HG03039 (cell line): ENCODE measurements around the gene RHEBL1.

Experiments used
- ATAC-seq: cut with Tn5 transposase; IDR thresholded peaks from one replicate; pipeline ENCODE4 v1.9.1; 2021; ENCODE audit warnings: mild to moderate bottlenecking, moderate library complexity; ENCODE audit not compliant: unreplicated experiment

RHEBL1 gene

DNA sequence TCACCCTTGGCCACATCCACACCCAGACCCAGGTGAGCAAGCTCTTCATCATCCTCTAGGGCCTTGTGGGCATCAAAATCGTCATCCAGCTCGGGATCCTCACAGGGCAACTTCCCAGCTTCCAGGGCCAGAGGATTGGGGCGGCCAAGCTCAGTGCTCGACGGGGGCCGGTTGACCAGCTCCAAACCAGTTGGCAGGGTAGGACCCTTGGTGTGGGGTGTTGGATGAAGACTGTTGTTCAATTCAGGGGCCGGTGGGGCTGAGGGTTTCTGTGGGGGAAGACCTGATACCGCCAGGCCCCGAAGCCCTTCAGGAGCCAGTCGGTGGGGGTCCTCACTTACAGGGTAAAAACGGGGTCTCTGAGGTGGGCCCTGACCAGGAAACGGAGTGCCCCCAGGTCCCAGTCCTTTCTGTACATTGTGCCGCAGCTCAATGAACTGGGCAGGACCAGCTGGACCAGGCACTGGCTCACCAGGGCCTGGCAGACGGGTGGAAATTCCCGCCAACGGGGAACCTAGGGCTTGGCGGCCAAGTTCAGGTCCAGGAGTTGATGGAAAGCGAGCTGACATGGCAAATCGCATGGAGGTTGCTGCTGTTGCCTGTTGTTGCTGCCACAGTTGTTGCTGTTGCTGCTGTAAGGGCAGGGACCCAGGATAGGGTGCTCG is 31.4 kb downstream of the RHEBL1 start:
- no peak for ATAC-seq

DNA sequence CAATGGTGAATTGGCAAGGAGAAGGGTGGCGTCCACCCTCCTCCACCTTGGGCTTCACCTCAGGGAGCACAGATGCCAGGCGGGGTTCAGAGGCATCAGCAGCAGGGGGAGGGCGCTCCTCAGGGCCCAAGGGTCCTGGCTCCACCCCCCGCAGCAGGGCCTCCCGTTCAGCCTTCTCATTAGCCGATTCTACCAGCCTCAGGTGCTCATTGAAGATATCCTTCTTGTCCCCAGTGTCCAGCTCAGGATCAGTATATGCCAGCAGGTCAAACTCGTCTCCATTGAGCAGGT is 31.9 kb downstream of the RHEBL1 start:
- no peak for ATAC-seq

DNA sequence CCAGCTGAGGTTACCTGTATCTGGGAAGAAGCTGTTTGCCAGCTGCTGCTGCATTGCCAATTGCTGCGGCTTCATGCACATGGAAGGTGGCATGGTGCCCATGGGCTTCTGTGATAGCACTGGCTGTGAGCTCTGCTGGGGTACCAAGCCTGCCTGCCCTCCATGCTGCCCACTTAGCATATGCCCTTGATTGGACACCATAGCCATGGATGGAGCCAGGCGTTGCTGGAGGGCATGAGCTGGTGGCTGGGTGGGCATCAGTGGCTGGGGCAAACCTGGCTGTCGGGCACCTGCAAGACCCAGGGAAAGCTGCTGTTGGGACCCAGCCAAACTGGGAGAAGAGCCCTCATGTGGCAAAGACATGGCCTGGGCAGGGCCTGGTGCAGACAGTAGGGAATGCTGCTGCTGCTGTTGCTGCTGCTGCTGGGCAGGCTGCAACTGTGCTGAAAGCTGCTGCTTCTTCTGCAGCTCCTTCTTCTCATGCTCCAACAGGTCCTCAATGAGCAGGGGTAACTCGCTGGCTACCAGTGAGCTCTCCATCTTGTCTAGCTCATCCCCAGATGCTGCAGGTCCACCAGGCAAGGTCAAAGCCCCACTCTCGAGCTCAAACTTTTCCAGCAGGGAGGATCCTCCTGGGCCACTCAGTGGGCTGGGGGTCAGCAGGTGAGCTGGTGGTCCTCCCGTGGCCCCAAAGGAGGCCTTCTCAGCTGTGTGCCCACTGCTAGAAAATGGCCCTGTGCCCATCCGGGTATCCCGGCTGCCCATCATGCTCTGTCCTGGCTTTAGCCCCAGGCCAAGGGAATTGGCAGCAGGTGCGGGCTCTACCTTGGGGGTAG is 32.5 kb downstream of the RHEBL1 start:
- ATAC-seq, result no peak

DNA sequence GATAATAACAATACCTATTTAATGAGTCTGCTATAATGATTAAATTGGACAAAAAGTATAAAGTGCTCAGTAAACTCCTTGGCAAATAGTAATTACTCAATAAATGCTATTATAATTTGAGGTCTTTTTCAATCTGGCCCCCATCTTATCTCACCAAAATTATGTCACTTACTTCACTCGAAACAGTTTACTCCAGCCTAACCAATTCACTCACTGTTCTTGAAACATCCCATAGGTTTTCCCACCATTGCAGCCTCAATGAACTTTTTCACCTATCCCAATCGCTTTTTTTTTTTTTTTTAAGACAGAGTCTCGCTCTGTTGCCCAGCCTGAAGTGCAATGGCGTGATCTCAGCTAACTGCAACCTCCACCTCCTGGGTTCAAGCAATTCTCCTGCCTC is 33.8 kb downstream of the RHEBL1 start:
- ATAC-seq, result no peak

DNA sequence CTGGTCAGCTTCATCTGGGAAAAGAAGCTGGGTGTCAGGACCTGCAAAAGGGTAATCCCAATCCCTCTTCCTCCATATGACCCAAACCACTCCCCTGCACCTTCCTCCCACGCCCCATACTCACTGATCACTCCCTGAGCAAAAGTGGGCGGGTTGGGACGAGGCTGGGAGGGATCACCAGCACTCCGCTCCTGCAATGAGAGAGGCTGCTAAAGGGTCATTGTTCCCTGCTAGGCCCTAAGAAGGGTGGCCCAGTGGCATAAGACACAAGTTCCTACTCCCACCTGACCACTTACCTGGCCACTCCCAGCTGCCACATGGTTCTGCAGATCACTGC is 35.5 kb downstream of the RHEBL1 start:
- no peak for ATAC-seq

DNA sequence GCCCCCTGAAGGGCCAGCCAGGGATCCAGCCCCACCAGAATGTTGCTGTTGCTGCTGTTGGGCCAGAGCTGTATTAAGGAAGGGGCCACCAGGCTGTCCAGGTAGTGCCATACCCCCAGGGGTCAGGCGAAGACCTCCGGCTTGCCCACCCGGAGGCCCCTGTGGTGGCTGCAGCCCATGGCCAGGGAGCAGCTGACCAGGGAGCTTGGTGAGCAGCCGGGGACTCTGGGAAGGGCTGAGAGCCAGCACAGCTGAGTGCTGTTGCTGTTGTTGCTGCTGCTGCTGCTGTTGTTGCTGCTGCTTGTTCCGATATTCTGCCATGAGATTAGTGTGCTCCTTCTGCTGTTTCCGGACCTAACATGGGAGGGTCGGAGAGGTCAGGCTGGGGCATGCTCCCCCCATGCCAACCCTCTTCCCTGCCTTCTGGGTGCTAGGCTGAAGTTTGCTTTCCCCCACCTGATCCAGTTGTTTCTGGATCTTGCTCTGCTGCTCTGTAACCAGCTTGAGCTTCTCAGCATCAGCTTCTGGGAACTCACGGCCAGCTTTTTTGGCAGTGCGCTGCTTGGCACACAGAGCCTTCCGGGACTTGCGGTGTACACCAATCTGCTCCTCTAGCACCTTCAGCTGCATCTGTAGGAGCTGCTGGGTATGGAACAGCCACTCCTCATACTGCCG is 36.0 kb downstream of the RHEBL1 start:
- ATAC-seq, result no peak

DNA sequence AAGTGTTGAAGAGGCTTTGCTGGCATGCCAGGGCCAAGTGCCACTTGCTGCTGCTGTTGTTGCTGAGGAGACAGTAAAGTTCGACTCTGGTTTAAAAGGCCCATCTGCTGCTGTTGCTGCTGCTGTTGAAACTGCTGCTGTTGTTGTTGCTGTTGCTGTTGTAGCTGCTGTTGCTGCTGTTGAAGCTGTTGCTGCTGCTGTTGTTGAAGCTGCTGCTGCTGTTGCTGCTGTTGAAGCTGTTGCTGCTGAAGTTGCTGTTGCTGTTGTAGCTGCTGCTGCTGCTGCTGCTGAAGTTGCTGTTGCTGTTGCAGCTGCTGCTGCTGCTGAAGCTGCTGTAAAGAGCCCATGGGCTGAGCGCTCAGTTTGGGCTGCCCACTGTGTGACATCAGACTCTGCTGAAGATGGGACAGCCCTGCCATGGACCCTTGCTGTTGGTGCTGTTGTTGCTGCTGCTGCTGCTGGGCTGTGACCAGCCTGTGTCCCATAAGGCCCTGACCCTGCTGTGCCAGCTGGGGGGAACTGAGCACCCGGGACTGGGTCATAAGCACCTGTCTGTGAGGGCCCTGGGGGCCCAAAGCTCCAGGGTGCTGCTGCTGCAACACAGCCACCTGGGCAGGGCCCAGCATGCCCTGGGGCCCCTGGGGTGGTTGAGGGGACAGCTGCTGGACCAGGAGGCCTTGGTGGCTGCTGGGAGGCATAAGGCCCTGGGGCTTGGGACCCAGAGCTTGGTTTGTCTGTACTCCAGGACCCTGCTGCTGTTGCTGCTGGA is 36.9 kb downstream of the RHEBL1 start:
- no peak for ATAC-seq

DNA sequence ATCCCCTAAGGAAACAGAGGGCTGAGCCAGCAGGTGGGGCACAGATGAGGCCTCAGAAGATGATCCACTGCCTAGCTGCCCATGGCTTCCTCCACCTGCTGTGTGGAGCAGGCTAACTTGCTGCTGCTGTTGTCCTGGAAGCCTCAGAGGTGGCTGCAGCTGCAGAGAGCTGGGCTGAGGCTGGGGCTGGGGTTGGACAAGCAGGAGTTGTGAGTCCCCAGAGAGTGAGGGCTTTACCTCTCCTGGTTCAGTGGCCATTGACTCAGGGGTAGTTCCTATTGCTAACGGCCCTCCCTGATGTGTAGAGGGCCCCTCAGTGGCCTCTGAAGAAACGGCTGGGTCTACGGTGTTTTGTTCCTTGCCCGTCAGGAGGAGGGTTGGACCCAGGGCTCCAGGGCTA is 37.5 kb downstream of the RHEBL1 start:
- ATAC-seq, result no peak

DNA sequence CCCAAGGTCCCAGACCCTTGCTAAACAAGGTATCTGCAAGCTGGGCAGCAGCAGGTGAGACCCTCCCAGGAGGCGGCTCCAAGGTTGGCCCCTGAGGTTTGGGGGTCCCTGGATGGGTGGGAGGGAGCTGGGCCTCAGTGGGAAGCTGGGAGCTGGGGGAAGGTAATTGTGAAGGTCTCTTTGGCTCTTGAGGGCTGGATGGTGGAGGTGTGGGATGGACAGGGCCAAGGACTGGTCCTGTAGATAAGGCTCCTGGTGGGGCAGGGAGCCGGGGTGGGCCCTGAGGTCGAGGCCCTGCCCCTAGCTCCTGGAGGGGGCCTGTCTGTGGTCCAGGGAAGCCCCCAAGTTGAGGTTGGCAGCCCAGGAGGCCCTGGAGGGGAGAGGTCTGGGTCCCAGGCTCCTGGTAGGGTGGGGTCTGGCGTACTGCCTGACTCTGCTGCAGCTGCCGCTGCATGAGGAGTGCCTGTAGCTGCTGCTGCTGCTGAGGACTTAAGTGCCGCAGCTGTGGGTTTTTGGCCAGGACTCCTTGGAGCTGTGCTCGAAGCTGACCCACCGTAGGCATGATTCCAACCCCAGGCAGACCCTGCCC is 38.1 kb downstream of the RHEBL1 start:
- ATAC-seq, result no peak

DNA sequence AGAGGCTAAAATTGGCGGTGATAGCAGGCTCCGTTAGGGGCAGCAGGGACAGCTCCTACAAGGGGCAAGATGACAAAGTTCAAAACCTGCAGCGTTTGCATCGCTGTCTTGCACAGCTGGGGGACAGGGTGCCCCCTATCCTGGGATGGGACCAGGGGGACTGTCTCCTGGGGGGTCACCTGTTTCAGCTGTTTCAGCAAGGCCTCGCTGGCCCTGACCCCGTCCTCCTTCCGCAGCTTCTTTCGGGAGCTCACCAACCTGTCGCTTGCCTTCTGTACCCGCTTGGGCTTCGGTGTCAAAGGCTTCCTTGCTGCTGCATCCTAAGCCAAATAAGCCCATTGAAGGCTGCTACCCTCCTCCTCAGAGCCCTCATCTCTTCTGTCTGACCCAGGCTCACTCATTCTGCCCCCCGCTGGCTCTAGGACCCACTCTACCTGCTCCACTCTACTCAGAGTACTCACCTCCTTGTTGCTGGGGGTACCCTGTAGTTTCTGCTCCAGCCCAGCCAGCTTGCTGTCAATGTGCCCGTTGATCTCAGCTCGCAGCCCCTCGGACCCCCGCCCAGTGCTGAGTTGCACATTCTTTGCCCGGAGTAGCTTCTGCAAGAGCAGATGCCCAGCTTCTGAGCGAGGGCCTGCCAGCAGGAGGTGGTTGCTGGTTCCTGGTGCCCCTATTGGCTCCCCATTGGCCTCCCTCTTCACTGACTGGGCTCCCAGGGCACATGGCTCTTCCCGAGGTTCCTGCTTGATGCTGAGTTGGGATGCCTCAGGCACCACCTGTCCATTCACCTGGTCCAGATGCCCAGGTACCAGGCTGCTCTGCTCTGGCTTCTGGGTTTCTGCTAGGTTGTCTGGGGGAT is 38.8 kb downstream of the RHEBL1 start:
- no peak for ATAC-seq

DNA sequence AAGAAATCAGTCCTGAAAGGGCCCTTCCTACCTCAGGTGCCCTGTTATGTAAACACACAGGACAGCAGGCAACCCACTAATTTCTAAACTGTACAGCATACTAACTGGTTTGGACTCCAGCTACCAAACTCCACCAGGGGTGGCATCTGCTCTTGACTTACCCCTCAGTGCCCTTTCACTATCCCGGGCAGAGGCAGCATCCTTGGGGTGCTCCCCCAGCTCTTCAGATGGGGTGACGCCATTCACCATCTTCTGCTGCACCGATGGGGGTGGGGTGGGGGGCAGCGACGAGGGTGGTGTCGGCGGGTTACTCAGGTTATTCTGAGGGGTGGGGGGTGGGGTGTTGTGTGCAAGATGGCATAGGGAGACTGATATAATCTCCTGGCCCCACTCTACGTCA is 39.7 kb downstream of the RHEBL1 start:
- no peak for ATAC-seq

DNA sequence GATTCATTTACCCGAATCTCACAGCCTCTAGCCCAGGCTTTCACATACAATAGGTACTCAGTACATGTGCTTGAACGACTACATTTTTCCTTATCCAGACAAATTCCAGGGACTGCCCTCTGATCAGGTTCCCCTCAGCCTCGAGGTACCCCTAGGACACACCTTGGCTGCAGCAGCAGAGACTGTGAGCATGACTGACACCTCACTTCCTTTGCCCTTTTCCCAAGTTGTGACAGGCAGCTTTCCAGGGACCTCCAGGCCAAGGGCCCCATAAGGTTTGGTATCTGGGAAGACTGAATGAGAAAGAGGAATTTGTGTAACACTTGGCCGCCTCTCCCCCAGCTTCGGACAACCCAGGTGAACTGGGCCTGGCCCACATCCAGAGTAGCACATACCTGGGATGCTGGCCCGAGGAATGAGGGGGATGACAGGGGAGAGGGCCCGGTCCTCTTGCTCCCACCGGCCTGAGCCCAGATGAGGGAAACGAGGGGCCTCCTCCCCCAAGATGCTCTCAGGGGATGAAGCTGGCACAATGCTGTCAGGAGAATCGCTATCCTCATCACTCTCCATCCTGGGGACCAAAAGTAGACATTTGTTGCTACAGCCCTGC is 41.0 kb downstream of the RHEBL1 start:
- no peak for ATAC-seq

DNA sequence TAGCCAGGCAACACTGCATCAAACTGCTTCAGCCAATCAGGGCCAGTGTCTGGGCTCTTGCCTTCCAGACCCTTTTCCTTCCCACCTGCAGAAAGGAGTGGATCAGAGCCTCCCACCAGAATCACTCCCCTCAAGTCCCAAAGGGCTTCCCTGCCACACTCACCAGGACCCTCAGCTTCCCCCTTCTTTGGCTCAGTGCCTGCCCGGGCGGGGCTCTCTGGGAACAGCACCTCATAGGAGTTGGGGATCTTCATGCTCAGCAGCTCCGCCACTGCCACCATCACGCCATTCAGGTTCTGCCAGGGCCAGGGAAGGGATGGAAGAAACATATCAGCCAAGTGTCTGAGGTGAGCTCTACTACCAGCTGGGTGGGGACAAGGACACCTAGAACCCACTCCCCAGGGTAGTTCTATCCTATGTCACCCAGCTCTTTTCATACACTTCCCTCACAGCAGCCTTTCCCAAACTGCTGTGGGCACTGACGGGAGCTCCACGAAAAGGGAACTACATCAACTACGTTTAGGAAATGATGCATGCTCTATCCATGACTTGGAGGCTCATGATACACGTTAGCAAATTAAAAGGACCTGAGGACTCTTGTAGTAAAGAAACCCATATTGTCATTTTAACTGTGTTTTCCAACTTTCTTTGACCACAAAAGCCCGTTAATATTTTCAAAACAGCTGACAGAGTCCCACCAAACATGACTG is 41.8 kb downstream of the RHEBL1 start:
- ATAC-seq, result no peak

DNA sequence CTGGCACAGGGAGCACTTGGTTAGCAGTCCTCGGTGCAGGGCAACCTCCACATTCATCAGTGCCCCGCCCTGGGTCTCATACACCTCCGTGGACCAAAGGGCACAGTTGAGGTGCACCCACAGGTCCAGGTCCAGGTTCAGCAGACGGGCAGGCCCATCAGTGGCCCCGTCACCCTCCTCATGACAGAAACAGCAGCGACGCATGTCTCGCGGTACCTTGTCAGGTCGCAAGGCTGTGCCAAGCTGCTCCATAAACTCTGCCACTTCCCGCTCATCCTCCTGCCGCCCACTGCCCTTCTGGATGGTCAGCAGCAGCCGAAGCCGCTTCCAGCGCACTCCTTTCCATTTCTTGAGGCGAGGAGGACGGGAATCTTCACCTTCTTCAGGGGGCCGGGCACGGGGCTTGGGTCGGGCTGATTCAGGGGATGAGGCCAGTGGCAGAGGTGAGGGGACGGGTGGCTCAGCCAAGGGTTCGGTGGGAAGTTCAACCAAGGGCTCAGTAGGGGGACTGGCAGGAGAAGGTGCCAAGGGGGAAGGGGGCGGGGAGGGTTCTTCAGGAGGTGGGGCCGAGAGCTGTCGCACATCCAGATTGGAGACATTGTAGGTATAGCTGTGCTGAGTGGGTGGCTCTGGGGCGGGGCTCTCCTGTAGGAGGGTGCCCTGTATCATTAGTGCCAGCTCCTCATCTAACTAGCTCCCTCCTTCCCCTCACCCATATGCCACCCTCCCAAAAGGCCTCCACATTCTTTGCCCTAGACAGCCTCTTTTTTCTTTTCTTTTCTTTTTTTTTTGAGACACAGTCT is 42.9 kb downstream of the RHEBL1 start:
- ATAC-seq, result no peak

DNA sequence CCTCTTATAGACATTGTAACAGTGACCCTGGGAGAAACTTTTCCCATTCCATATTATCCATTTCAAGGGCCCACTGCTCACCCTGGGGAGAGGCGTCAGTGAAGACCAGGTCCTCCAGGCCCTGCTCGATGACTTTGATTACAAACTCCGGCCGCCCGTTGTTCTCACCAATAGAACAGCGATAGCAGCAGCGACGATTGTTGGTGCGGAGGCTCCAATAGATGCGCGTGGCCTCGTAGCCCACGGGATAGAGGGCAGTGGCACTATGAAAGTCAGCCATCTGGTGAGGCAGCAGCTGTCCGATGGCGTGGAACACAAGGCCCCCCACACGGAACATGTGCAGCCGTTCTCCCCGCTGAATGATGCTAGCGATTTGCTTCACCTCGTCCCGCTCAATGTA is 43.7 kb downstream of the RHEBL1 start:
- no peak for ATAC-seq

DNA sequence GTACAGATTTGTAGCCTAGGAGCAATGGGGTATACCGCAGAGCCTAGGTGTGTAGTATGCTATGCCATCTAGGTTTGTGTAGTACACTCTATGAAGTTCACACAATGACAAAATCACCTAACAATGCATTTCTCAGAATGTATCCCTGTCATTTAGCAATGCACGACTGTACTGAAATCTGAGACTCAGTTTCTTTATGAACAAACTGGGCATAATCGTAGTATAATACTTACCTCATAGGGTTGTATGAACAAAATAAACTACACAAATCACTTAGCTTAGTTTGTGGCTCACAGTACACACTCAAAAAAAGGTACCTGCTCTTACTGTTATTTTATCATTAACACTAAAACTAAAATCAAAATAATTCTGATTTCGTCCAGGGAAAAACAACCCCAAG is 44.3 kb downstream of the RHEBL1 start:
- ATAC-seq, result no peak

DNA sequence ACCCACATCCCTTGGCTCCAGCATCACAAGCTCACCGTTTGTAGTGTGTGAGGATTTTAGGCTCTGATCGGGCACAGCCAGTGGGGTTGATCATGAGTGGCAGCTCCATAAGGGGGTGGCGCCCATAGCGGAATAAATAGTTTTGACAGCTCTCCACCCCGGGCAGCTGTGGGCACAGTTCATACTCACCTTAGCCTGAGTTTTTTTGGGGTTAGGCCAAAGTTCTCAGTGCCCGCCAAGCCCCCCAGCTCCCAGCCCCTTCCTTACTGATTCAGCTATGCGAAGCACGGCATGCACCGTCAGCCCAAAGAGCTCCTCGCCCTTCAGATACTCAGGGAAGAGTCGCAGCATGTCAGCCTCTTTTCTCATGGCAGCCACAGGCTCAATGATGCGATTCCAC is 45.2 kb downstream of the RHEBL1 start:
- no peak for ATAC-seq

DNA sequence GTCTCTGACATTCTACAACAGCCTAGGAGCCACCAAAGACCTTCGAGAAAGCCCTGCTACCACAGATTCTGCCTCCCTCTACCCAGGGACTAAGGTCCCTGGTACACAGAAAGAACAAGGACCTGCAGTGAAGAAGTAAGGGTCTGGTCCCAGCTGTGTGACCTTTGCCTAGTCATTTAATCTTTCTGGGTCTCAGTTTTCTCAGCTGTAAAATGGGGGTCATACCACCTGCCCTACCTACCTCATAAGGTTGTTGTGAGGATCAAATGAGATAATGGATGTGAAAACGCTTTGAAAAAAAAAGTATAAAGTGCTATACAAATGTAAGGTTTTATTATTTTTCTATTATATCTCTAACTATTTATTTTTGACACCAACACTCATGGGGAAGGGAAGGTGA is 46.0 kb downstream of the RHEBL1 start:
- ATAC-seq, result no peak
